HepG2 (cell line): ENCODE measurements around the gene BET1L. TPM values are rescaled to one million over a fixed set of nuclear protein-coding genes. Genes with fewer than 3 reads are reported as not detected.
A peak's percentile ranks its signal among the peaks of the same experiment; 100 is the strongest.

Source experiments
- GATAD1 ChIP-seq: IDR thresholded peaks from 2 replicates; pipeline ENCODE4 v1.6.1; 2016; ENCODE audit warnings: missing genetic modification reagents, missing compliant biosample characterization
- HOXA3 ChIP-seq: sonication (generic); formaldehyde crosslinking; IDR thresholded peaks from 2 replicates; pipeline ENCODE4 v1.5.0; 2020; ENCODE audit warnings: missing genetic modification reagents
- IRX3 ChIP-seq: sonication (generic); formaldehyde crosslinking; IDR thresholded peaks from 2 replicates; pipeline ENCODE4 v1.8.1; 2023; ENCODE audit warnings: mild to moderate bottlenecking, low read depth, missing genetic modification reagents, borderline replicate concordance
- NFYB ChIP-seq: sonication (generic); formaldehyde crosslinking; IDR thresholded peaks from 2 replicates; pipeline ENCODE4 v1.4.0; 2020; ENCODE audit warnings: missing genetic modification reagents
- NR2F6 ChIP-seq, 2 experiments: IDR thresholded peaks; 2 replicates each; pipeline ENCODE4 v1.6.1; 2016; ENCODE audit warnings: antibody characterized with exemption in 1 of 2, mild to moderate bottlenecking in 1 of 2
- RNF2 ChIP-seq: fragments of 450-650 bp; conservative IDR thresholded peaks from 2 replicates; pipeline ENCODE4 v1.6.1; 2016; ENCODE audit warnings: low read depth
- TBL1XR1 ChIP-seq: fragments of 150-350 bp; IDR thresholded peaks from 2 replicates; pipeline ENCODE4 v1.6.1; 2014; ENCODE audit warnings: borderline replicate concordance, low read length; ENCODE audit not compliant: partially characterized antibody
- ZFP41 ChIP-seq: sonication (generic); formaldehyde crosslinking; IDR thresholded peaks from 2 replicates; pipeline ENCODE4 v1.4.0; 2020; ENCODE audit warnings: mild to moderate bottlenecking, missing genetic modification reagents, borderline replicate concordance
- ZFY ChIP-seq: sonication (generic); formaldehyde crosslinking; IDR thresholded peaks from 2 replicates; pipeline ENCODE4 v1.4.0; 2020; ENCODE audit warnings: missing genetic modification reagents
- ZNF124 ChIP-seq: sonication (generic); formaldehyde crosslinking; IDR thresholded peaks from 2 replicates; pipeline ENCODE4 v1.4.0; 2020; ENCODE audit warnings: missing genetic modification reagents
- ZNF709 ChIP-seq: sonication (generic); formaldehyde crosslinking; IDR thresholded peaks from 2 replicates; pipeline ENCODE4 v1.5.0; 2020; ENCODE audit warnings: mild to moderate bottlenecking, missing genetic modification reagents
- ZNF746 ChIP-seq: sonication (generic); formaldehyde crosslinking; IDR thresholded peaks from 2 replicates; pipeline ENCODE4 v1.8.0; 2022; ENCODE audit warnings: mild to moderate bottlenecking, missing genetic modification reagents
- ZNF773 ChIP-seq: sonication (generic); formaldehyde crosslinking; IDR thresholded peaks from 2 replicates; pipeline ENCODE4 v1.4.0; 2020; ENCODE audit warnings: missing genetic modification reagents, borderline replicate concordance
- ZSCAN30 ChIP-seq: sonication (generic); formaldehyde crosslinking; IDR thresholded peaks from 2 replicates; pipeline ENCODE4 v1.5.0; 2020; ENCODE audit warnings: mild to moderate bottlenecking, missing genetic modification reagents
- polyA plus RNA-seq, 8 experiments: library from polyadenylated mRNA; depleted of rRNA in 3 of 8; stranded (reverse) in 7 of 8; unstranded in 1 of 8; fragments of >200 nt; fragmentation: Illumina TruSeq in 4 of 8; extraction: Trizol in 4 of 8; gene quantifications; 2 replicates each; pipeline versions ENCODE4 v1.2.1 to v1.2.3, GENCODE V29; 2011 to 2016; ENCODE audit warnings: low read depth in 4 of 8, missing spikeins in 1 of 8, mixed read lengths in 1 of 8; ENCODE audit not compliant: insufficient read depth in 1 of 8
- total RNA-seq, 5 experiments: library from RNA; depleted of rRNA; stranded (reverse); fragments of >200 nt; fragmentation: Illumina TruSeq; extraction: Trizol; gene quantifications; 2 replicates each; pipeline ENCODE4 v1.2.3, GENCODE V29; 2016; ENCODE audit warnings: low read depth in 1 of 5
- TF ChIP-seq, protein P1 (sequence below): sonication (generic); formaldehyde crosslinking; IDR thresholded peaks from 2 replicates; pipeline ENCODE4 v1.4.0; 2020; ENCODE audit warnings: mild to moderate bottlenecking, missing genetic modification reagents
- TF ChIP-seq, protein P2 (sequence below): sonication (generic); formaldehyde crosslinking; IDR thresholded peaks from 2 replicates; pipeline ENCODE4 v1.4.0; 2020; ENCODE audit warnings: missing genetic modification reagents
- TF ChIP-seq, protein P3 (sequence below): sonication (generic); formaldehyde crosslinking; IDR thresholded peaks from 2 replicates; pipeline ENCODE4 v1.5.0; 2020; ENCODE audit warnings: missing genetic modification reagents
- TF ChIP-seq, protein P4 (sequence below): IDR thresholded peaks from 2 replicates; pipeline ENCODE4 v1.6.1; 2018; ENCODE audit warnings: missing genetic modification reagents
- TF ChIP-seq, protein P5 (sequence below): IDR thresholded peaks from 2 replicates; pipeline ENCODE4 v1.6.1; 2016
- TF ChIP-seq, protein P6 (sequence below): IDR thresholded peaks from 2 replicates; pipeline ENCODE4 v1.6.1; 2016; ENCODE audit warnings: missing compliant biosample characterization, missing genetic modification reagents, borderline replicate concordance

Gene BET1L
- total and polyA plus RNA-seq, 2 of the 13 experiments (the other 11 are each of a cell fraction or from before 2014, with no cell fraction given): 26.2 to 59.6 TPM

DNA sequence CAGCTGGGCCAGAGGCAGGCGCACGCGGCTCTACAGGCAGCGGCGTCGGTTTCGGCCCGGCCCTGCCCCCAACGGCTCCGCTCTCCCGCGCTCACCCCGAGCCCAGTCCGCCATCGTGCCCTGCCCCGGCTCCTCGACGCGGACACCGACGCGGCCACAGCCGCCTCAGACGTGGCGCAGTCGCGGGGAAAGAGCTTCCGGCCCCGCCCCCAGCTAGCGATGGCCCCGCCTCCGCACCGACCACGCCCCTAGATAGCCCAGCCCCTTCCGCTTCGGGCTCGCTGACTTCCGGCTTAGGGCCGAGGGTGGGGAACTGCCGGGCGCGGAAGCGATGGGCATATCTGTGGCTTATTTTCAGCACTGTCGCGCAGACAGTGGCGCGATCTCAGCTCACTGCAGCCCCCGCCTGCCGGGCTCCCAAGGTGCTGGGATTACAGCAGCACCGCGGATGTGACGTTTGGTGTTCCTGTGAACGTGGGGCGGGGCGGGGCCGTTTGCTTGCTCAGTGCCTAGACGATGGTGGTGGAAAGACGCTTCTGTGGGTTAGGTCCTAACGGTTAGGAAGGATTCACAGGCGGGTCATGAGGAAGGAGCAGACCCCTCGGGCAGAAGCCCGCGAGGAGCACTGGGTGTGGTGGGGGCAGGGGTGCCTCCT is at the start of gene BET1L, which contains the start of gene RIC8A (continued):
- TF ChIP-seq, protein P1, sequence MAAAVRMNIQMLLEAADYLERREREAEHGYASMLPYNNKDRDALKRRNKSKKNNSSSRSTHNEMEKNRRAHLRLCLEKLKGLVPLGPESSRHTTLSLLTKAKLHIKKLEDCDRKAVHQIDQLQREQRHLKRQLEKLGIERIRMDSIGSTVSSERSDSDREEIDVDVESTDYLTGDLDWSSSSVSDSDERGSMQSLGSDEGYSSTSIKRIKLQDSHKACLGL (CRISPR knock-in tag): peak; percentile 91; the same call in 1 of the 2 replicates
- 0 out of 2 replicates have a peak, but pooled peaks have one; percentile 46 for TF ChIP-seq ZNF773
- no peak for TF ChIP-seq RNF2
- 0 out of 2 replicates have a peak, but pooled peaks have one; percentile 24 for TF ChIP-seq ZNF124 (CRISPR knock-in tag)
- TF ChIP-seq HOXA3 (CRISPR knock-in tag): peak; percentile 70
- no peak for TF ChIP-seq ZNF746 (CRISPR knock-in tag)
- TF ChIP-seq, protein P2, sequence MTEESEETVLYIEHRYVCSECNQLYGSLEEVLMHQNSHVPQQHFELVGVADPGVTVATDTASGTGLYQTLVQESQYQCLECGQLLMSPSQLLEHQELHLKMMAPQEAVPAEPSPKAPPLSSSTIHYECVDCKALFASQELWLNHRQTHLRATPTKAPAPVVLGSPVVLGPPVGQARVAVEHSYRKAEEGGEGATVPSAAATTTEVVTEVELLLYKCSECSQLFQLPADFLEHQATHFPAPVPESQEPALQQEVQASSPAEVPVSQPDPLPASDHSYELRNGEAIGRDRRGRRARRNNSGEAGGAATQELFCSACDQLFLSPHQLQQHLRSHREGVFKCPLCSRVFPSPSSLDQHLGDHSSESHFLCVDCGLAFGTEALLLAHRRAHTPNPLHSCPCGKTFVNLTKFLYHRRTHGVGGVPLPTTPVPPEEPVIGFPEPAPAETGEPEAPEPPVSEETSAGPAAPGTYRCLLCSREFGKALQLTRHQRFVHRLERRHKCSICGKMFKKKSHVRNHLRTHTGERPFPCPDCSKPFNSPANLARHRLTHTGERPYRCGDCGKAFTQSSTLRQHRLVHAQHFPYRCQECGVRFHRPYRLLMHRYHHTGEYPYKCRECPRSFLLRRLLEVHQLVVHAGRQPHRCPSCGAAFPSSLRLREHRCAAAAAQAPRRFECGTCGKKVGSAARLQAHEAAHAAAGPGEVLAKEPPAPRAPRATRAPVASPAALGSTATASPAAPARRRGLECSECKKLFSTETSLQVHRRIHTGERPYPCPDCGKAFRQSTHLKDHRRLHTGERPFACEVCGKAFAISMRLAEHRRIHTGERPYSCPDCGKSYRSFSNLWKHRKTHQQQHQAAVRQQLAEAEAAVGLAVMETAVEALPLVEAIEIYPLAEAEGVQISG (CRISPR knock-in tag): peak; percentile 89
- TF ChIP-seq IRX3 (CRISPR knock-in tag): 0 out of 2 replicates have a peak, but pooled peaks have one; percentile 2
- no peak for TF ChIP-seq TBL1XR1
- TF ChIP-seq ZFP41: no peak
- peak; percentile 90 for TF ChIP-seq GATAD1 (CRISPR knock-in tag)
- TF ChIP-seq, protein P3, sequence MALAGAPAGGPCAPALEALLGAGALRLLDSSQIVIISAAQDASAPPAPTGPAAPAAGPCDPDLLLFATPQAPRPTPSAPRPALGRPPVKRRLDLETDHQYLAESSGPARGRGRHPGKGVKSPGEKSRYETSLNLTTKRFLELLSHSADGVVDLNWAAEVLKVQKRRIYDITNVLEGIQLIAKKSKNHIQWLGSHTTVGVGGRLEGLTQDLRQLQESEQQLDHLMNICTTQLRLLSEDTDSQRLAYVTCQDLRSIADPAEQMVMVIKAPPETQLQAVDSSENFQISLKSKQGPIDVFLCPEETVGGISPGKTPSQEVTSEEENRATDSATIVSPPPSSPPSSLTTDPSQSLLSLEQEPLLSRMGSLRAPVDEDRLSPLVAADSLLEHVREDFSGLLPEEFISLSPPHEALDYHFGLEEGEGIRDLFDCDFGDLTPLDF: peak; percentile 82
- no peak for TF ChIP-seq ZSCAN30 (CRISPR knock-in tag)
- peak; percentile 95 for TF ChIP-seq ZFY
- TF ChIP-seq ZNF709 (CRISPR knock-in tag): peak; percentile 43; the same call in 1 of the 2 replicates
- TF ChIP-seq NR2F6 (IDR thresholded peaks at IDR 0.05): no peak
- TF ChIP-seq NR2F6 (CRISPR knock-in tag; IDR thresholded peaks at IDR 0.05): no peak
- TF ChIP-seq, protein P4, sequence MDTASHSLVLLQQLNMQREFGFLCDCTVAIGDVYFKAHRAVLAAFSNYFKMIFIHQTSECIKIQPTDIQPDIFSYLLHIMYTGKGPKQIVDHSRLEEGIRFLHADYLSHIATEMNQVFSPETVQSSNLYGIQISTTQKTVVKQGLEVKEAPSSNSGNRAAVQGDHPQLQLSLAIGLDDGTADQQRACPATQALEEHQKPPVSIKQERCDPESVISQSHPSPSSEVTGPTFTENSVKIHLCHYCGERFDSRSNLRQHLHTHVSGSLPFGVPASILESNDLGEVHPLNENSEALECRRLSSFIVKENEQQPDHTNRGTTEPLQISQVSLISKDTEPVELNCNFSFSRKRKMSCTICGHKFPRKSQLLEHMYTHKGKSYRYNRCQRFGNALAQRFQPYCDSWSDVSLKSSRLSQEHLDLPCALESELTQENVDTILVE (CRISPR knock-in tag): peak; percentile 93
- TF ChIP-seq NFYB: peak; percentile 50
- TF ChIP-seq, protein P5, sequence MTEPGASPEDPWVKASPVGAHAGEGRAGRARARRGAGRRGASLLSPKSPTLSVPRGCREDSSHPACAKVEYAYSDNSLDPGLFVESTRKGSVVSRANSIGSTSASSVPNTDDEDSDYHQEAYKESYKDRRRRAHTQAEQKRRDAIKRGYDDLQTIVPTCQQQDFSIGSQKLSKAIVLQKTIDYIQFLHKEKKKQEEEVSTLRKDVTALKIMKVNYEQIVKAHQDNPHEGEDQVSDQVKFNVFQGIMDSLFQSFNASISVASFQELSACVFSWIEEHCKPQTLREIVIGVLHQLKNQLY (CRISPR knock-in tag): peak; percentile 34; the same call in 1 of the 2 replicates
- TF ChIP-seq, protein P6, sequence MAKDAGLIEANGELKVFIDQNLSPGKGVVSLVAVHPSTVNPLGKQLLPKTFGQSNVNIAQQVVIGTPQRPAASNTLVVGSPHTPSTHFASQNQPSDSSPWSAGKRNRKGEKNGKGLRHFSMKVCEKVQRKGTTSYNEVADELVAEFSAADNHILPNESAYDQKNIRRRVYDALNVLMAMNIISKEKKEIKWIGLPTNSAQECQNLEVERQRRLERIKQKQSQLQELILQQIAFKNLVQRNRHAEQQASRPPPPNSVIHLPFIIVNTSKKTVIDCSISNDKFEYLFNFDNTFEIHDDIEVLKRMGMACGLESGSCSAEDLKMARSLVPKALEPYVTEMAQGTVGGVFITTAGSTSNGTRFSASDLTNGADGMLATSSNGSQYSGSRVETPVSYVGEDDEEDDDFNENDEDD: peak; percentile 58; the same call in 1 of the 2 replicates
